Measurements from ENCODE around the gene EFNA1.

Gene EFNA1

GRCh38 chr1:155093911-155094621 lies 33.6 kb upstream of the EFNA1 start:
- Histone ChIP-seq H3K4me3 (ENCODE audit: low read length) (no peak overlapping the region), H3K9me3 (ENCODE audit: control insufficient read depth, insufficient read depth, low read length) (no peaks in the 10 kb centered on the region), H3K36me3 (ENCODE audit: control insufficient read depth, insufficient read depth, low read length) (no peaks in the 10 kb centered on the region), H3K27me3 (ENCODE audit: control insufficient read depth, insufficient read depth, low read length) (no peaks in the 10 kb centered on the region), H3K27ac (ENCODE audit: low read length) (no peak overlapping the region), H3K4me1 (ENCODE audit: control insufficient read depth, insufficient read depth, low read length) (peaks cover 8% of the 10 kb centered on the region; the same call in 1 of the 2 replicates)
- no peak for DNase-seq (ENCODE audit: low read depth, low spot score)
- WGBS (ENCODE audit: insufficient coverage, insufficient read length) = no CpG with 5 or more reads among the region's 13 CpGs

- Histone ChIP-seq H3K4me1 (ENCODE audit: control insufficient read depth, insufficient read depth, low read length) (peaks cover 8% of the 10 kb centered on the region; the same call in 1 of the 2 replicates), H3K9me3 (ENCODE audit: control insufficient read depth, insufficient read depth, low read length) (no peaks in the 10 kb centered on the region), H3K27ac (ENCODE audit: low read length) (no peak overlapping the region), H3K4me3 (ENCODE audit: low read length) (no peak overlapping the region), H3K36me3 (ENCODE audit: control insufficient read depth, insufficient read depth, low read length) (no peaks in the 10 kb centered on the region), H3K27me3 (ENCODE audit: control insufficient read depth, insufficient read depth, low read length) (no peaks in the 10 kb centered on the region)
- WGBS (ENCODE audit: insufficient coverage, insufficient read length) = no CpG with 5 or more reads among the region's 2 CpGs
- DNase-seq (ENCODE audit: low read depth, low spot score) = no peak
Observed at GRCh38 chr1:155094622-155094948, 33.1 kb upstream of the EFNA1 start.

GRCh38 chr1:155099331-155099730 lies 28.3 kb upstream of the EFNA1 start:
- no peaks in the 10 kb centered on the region for H3K36me3 ChIP-seq (ENCODE audit: control insufficient read depth, insufficient read depth, low read length)
- H3K4me3 ChIP-seq (ENCODE audit: low read length) = no peak overlapping the region
- no peak for DNase-seq (ENCODE audit: low read depth, low spot score)
- no peaks in the 10 kb centered on the region for H3K27me3 ChIP-seq (ENCODE audit: control insufficient read depth, insufficient read depth, low read length)
- no CpG with 5 or more reads among the region's 7 CpGs for whole genome bisulfite sequencing (ENCODE audit: insufficient coverage, insufficient read length)
- H3K27ac ChIP-seq (ENCODE audit: low read length) = no peak overlapping the region
- no peaks in the 10 kb centered on the region for H3K9me3 ChIP-seq (ENCODE audit: control insufficient read depth, insufficient read depth, low read length)
- H3K4me1 ChIP-seq (ENCODE audit: control insufficient read depth, insufficient read depth, low read length) = no peaks in the 10 kb centered on the region

GRCh38 chr1:155103325-155103724 lies 24.4 kb upstream of the EFNA1 start:
- Histone ChIP-seq H3K36me3 (ENCODE audit: control insufficient read depth, insufficient read depth, low read length) (no peaks in the 10 kb centered on the region), H3K4me1 (ENCODE audit: control insufficient read depth, insufficient read depth, low read length) (no peaks in the 10 kb centered on the region; the same call in 1 of the 2 replicates), H3K4me3 (ENCODE audit: low read length) (no peak overlapping the region), H3K27me3 (ENCODE audit: control insufficient read depth, insufficient read depth, low read length) (no peaks in the 10 kb centered on the region), H3K27ac (ENCODE audit: low read length) (no peak overlapping the region), H3K9me3 (ENCODE audit: control insufficient read depth, insufficient read depth, low read length) (no peaks in the 10 kb centered on the region)
- no CpG with 5 or more reads among the region's 9 CpGs for WGBS (ENCODE audit: insufficient coverage, insufficient read length)
- DNase-seq (ENCODE audit: low read depth, low spot score) = no peak

- no peaks in the 10 kb centered on the region for H3K9me3 ChIP-seq (ENCODE audit: control insufficient read depth, insufficient read depth, low read length)
- no peak overlapping the region for H3K27ac ChIP-seq (ENCODE audit: low read length)
- no peaks in the 10 kb centered on the region; the same call in 1 of the 2 replicates for H3K4me1 ChIP-seq (ENCODE audit: control insufficient read depth, insufficient read depth, low read length)
- no peak for DNase-seq (ENCODE audit: low read depth, low spot score)
- no CpG with 5 or more reads among the region's 7 CpGs for WGBS (ENCODE audit: insufficient coverage, insufficient read length)
- no peaks in the 10 kb centered on the region for H3K36me3 ChIP-seq (ENCODE audit: control insufficient read depth, insufficient read depth, low read length)
- H3K27me3 ChIP-seq (ENCODE audit: control insufficient read depth, insufficient read depth, low read length) = no peaks in the 10 kb centered on the region
- H3K4me3 ChIP-seq (ENCODE audit: low read length) = no peak overlapping the region
Observed at GRCh38 chr1:155104605-155105534, 22.8 kb upstream of the EFNA1 start.

- WGBS (ENCODE audit: insufficient coverage, insufficient read length) = no CpG with 5 or more reads among the region's 7 CpGs
- no peaks in the 10 kb centered on the region; the same call in 1 of the 2 replicates for H3K4me1 ChIP-seq (ENCODE audit: control insufficient read depth, insufficient read depth, low read length)
- H3K4me3 ChIP-seq (ENCODE audit: low read length) = no peak overlapping the region
- no peak overlapping the region for H3K27ac ChIP-seq (ENCODE audit: low read length)
- no peaks in the 10 kb centered on the region for H3K36me3 ChIP-seq (ENCODE audit: control insufficient read depth, insufficient read depth, low read length)
- no peaks in the 10 kb centered on the region for H3K9me3 ChIP-seq (ENCODE audit: control insufficient read depth, insufficient read depth, low read length)
- no peaks in the 10 kb centered on the region for H3K27me3 ChIP-seq (ENCODE audit: control insufficient read depth, insufficient read depth, low read length)
- DNase-seq (ENCODE audit: low read depth, low spot score) = no peak
Observed at GRCh38 chr1:155105604-155106011, 22.1 kb upstream of the EFNA1 start.

GRCh38 chr1:155106862-155107261 lies 20.8 kb upstream of the EFNA1 start:
- Histone ChIP-seq H3K4me3 (ENCODE audit: low read length) (no peak overlapping the region), H3K27me3 (ENCODE audit: control insufficient read depth, insufficient read depth, low read length) (no peaks in the 10 kb centered on the region; the same call in 1 of the 2 replicates), H3K27ac (ENCODE audit: low read length) (no peak overlapping the region), H3K4me1 (ENCODE audit: control insufficient read depth, insufficient read depth, low read length) (no peaks in the 10 kb centered on the region; the same call in 1 of the 2 replicates), H3K36me3 (ENCODE audit: control insufficient read depth, insufficient read depth, low read length) (no peaks in the 10 kb centered on the region), H3K9me3 (ENCODE audit: control insufficient read depth, insufficient read depth, low read length) (no peaks in the 10 kb centered on the region)
- no peak for DNase-seq (ENCODE audit: low read depth, low spot score)
- WGBS (ENCODE audit: insufficient coverage, insufficient read length) = no CpG with 5 or more reads among the region's 6 CpGs

GRCh38 chr1:155107309-155108264 lies 20.1 kb upstream of the EFNA1 start:
- Histone ChIP-seq H3K27ac (ENCODE audit: low read length) (no peak overlapping the region), H3K27me3 (ENCODE audit: control insufficient read depth, insufficient read depth, low read length) (no peaks in the 10 kb centered on the region; the same call in 1 of the 2 replicates), H3K36me3 (ENCODE audit: control insufficient read depth, insufficient read depth, low read length) (no peaks in the 10 kb centered on the region), H3K4me3 (ENCODE audit: low read length) (no peak overlapping the region), H3K4me1 (ENCODE audit: control insufficient read depth, insufficient read depth, low read length) (peaks cover 2% of the 10 kb centered on the region; the same call in 1 of the 2 replicates), H3K9me3 (ENCODE audit: control insufficient read depth, insufficient read depth, low read length) (no peaks in the 10 kb centered on the region)
- no peak for DNase-seq (ENCODE audit: low read depth, low spot score)
- no CpG with 5 or more reads among the region's 12 CpGs for WGBS (ENCODE audit: insufficient coverage, insufficient read length)

- no peak for DNase-seq (ENCODE audit: low read depth, low spot score)
- Histone ChIP-seq H3K27ac (ENCODE audit: low read length) (no peak overlapping the region), H3K36me3 (ENCODE audit: control insufficient read depth, insufficient read depth, low read length) (no peaks in the 10 kb centered on the region), H3K4me3 (ENCODE audit: low read length) (no peak overlapping the region), H3K27me3 (ENCODE audit: control insufficient read depth, insufficient read depth, low read length) (no peaks in the 10 kb centered on the region; the same call in 1 of the 2 replicates), H3K9me3 (ENCODE audit: control insufficient read depth, insufficient read depth, low read length) (no peaks in the 10 kb centered on the region), H3K4me1 (ENCODE audit: control insufficient read depth, insufficient read depth, low read length) (peaks cover 2% of the 10 kb centered on the region; the same call in 1 of the 2 replicates)
- WGBS (ENCODE audit: insufficient coverage, insufficient read length) = no CpG with 5 or more reads among the region's 5 CpGs
Observed at GRCh38 chr1:155108296-155108695, 19.4 kb upstream of the EFNA1 start.

GRCh38 chr1:155110381-155110780 lies 17.3 kb upstream of the EFNA1 start:
- DNase-seq (ENCODE audit: low read depth, low spot score) = no peak
- Histone ChIP-seq H3K9me3 (ENCODE audit: control insufficient read depth, insufficient read depth, low read length) (no peaks in the 10 kb centered on the region), H3K27ac (ENCODE audit: low read length) (no peak overlapping the region), H3K4me3 (ENCODE audit: low read length) (no peak overlapping the region), H3K4me1 (ENCODE audit: control insufficient read depth, insufficient read depth, low read length) (peaks cover 2% of the 10 kb centered on the region; the same call in 1 of the 2 replicates), H3K36me3 (ENCODE audit: control insufficient read depth, insufficient read depth, low read length) (no peaks in the 10 kb centered on the region), H3K27me3 (ENCODE audit: control insufficient read depth, insufficient read depth, low read length) (no peaks in the 10 kb centered on the region; the same call in 1 of the 2 replicates)
- whole genome bisulfite sequencing (ENCODE audit: insufficient coverage, insufficient read length) = no CpG with 5 or more reads among the region's 8 CpGs

All from iPS DF 6.9 (cell line).